ENCODE measurements around the gene NT5C2.

NT5C2 gene

GRCh38 chr10:103153302-103154197 lies 39.5 kb downstream of the NT5C2 start:
- no peak for TF ChIP-seq CTCF (IDR thresholded peaks at IDR 0.05)

- no peak for TF ChIP-seq CTCF (IDR thresholded peaks at IDR 0.05)
Measured at GRCh38 chr10:103149991-103150622, 43.0 kb downstream of the NT5C2 start.

- no peak for TF ChIP-seq CTCF (IDR thresholded peaks at IDR 0.05)
Measured at GRCh38 chr10:103147645-103148044, 45.4 kb downstream of the NT5C2 start.

GRCh38 chr10:103145860-103146466 lies 47.1 kb downstream of the NT5C2 start:
- no peak for TF ChIP-seq CTCF (IDR thresholded peaks at IDR 0.05)

- no peak for TF ChIP-seq CTCF (IDR thresholded peaks at IDR 0.05)
Measured at GRCh38 chr10:103145046-103145445, 48.0 kb downstream of the NT5C2 start.

- no peak for TF ChIP-seq CTCF (IDR thresholded peaks at IDR 0.05)
Measured at GRCh38 chr10:103144041-103144440, 49.0 kb downstream of the NT5C2 start.

GRCh38 chr10:103141950-103142349 lies 51.1 kb downstream of the NT5C2 start:
- TF ChIP-seq CTCF (IDR thresholded peaks at IDR 0.05): no peak

All from LNCAP (cell line).